PC-3 (cell line): Measurements from ENCODE around the gene PXMP4. TPM values are rescaled to one million over a fixed set of nuclear protein-coding genes. Genes with fewer than 3 reads are reported as not detected.

Experiments
- ATAC-seq: fragments of 200-7000 bp; cut with Tn5 transposase; 2 replicates; pipeline ENCODE4 v1.9.1; 2020; ENCODE audit warnings: mild to moderate bottlenecking, moderate library complexity
- Bru-seq: library from RNA; stranded (reverse); fragments of 400-500 nt; gene quantifications from one replicate; lab custom pipeline; 2021; lab: Mats Ljungman, UMichigan
- BruChase-seq, 2 experiments: library from RNA; stranded (reverse); fragments of 400-500 nt; gene quantifications; one replicate each; lab custom pipeline; 2021; lab: Mats Ljungman, UMichigan
- BruUV-seq: library from RNA; stranded (reverse); fragments of 400-500 nt; replicated peaks from 2 replicates; lab custom pipeline; 2021; lab: Mats Ljungman, UMichigan
- CTCF ChIA-PET: fragments of 300-600 bp; sonication (Branson Sonifier 250); formaldehyde crosslinking; loops from one replicate; lab custom pipeline; 2022; ENCODE audit warnings: antibody characterized with exemption; lab: Charles Lee
- POLR2A ChIA-PET: fragments of 300-600 bp; sonication (Branson Sonifier 250); formaldehyde crosslinking; loops from one replicate; lab custom pipeline; 2022; ENCODE audit warnings: antibody characterized with exemption; ENCODE audit not compliant: unreplicated experiment; lab: Charles Lee
- DNase-seq: peaks from one replicate; pipeline ENCODE4 v3.0.0-alpha.2; 2015
- H2AFZ ChIP-seq: fragments of 300-600 bp; sonication (generic); 2 replicates; pipeline ENCODE4 v1.6.0; 2016; ENCODE audit warnings: antibody characterized with exemption, low read length
- H3F3A ChIP-seq: fragments of 300-600 bp; sonication (generic); one replicate; pipeline ENCODE4 v1.6.0; 2017; ENCODE audit warnings: antibody characterized with exemption, low read length, control low read depth, mild to moderate bottlenecking; ENCODE audit not compliant: unreplicated experiment
- H3K27ac ChIP-seq: fragments of 300-600 bp; sonication (generic); 2 replicates; pipeline ENCODE4 v1.5.1; 2016; ENCODE audit warnings: mild to moderate bottlenecking, low read length
- H3K27me3 ChIP-seq: fragments of 300-600 bp; sonication (generic); 2 replicates; pipeline ENCODE4 v1.6.1; 2016; ENCODE audit warnings: low read length, mixed read lengths
- H3K36me3 ChIP-seq: fragments of 300-600 bp; sonication (generic); 2 replicates; pipeline ENCODE4 v1.6.1; 2016; ENCODE audit warnings: low read depth, mixed run types, low read length, mixed read lengths
- H3K4me1 ChIP-seq: fragments of 300-600 bp; sonication (generic); 2 replicates; pipeline ENCODE4 v1.5.1; 2016; ENCODE audit warnings: low read length; ENCODE audit not compliant: insufficient read depth
- H3K4me2 ChIP-seq: fragments of 300-600 bp; sonication (generic); 2 replicates; pipeline ENCODE4 v1.6.0; 2016; ENCODE audit warnings: low read length
- H3K4me3 ChIP-seq: fragments of 300-600 bp; sonication (generic); 2 replicates; pipeline ENCODE4 v1.5.1; 2016; ENCODE audit warnings: mild to moderate bottlenecking, low read length, mixed read lengths
- H3K79me2 ChIP-seq: fragments of 300-600 bp; sonication (generic); 2 replicates; pipeline ENCODE4 v1.6.1; 2017; ENCODE audit warnings: low read length, mixed read lengths
- H3K9ac ChIP-seq: fragments of 300-600 bp; sonication (generic); 2 replicates; pipeline ENCODE4 v1.6.0; 2016; ENCODE audit warnings: mild to moderate bottlenecking, low read length
- H3K9me2 ChIP-seq: fragments of 300-600 bp; sonication (generic); replicated peaks from 2 replicates; pipeline ENCODE4 v1.6.1; 2016; ENCODE audit warnings: mixed run types, low read length, mixed read lengths
- H3K9me3 ChIP-seq: fragments of 300-600 bp; sonication (generic); 2 replicates; pipeline ENCODE4 v1.6.1; 2016; ENCODE audit warnings: low read length, mixed read lengths
- H4K20me1 ChIP-seq: fragments of 300-600 bp; sonication (generic); 2 replicates; pipeline ENCODE4 v1.6.1; 2016; ENCODE audit warnings: low read length, mixed read lengths
- EZH2 ChIP-seq: fragments of 300-600 bp; sonication (generic); IDR thresholded peaks from one replicate; pipeline ENCODE4 v1.6.1; 2017; ENCODE audit warnings: antibody characterized with exemption, mild to moderate bottlenecking, low read length; ENCODE audit not compliant: unreplicated experiment
- EZH2phosphoT487 ChIP-seq: fragments of 300-600 bp; sonication (generic); IDR thresholded peaks from 2 replicates; pipeline ENCODE4 v1.6.1; 2018; ENCODE audit warnings: mild to moderate bottlenecking, antibody characterized with exemption, low read length, borderline replicate concordance
- intact Hi-C: fragments of 100-400 bp; cut with micrococcal nuclease; formaldehyde crosslinking; loops from 2 replicates; pipeline ENCODE4 v1.9.0; 2023
- long read RNA-seq: library from polyadenylated mRNA; unstranded; transcript quantifications from one replicate; pipeline ENCODE4 v2.0.0, GENCODE V29; 2021; ENCODE audit not compliant: unreplicated experiment
- total RNA-seq: library from RNA; depleted of rRNA; stranded (reverse); fragments of >200 nt; gene quantifications from 2 replicates; pipeline ENCODE4 v1.2.3, GENCODE V29; 2014; rRNA removed
- TF ChIP-seq, protein P1 (sequence below): fragments of 300-600 bp; sonication (generic); conservative IDR thresholded peaks from 2 replicates; pipeline ENCODE4 v1.5.1; 2017; ENCODE audit warnings: antibody characterized with exemption, low read depth, mild to moderate bottlenecking, low read length

Gene PXMP4, protein sequence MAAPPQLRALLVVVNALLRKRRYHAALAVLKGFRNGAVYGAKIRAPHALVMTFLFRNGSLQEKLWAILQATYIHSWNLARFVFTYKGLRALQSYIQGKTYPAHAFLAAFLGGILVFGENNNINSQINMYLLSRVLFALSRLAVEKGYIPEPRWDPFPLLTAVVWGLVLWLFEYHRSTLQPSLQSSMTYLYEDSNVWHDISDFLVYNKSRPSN
- not detected in 2 replicates for total RNA-seq
- Bru-seq, nascent RNA = not detected
- percentile 10 among the genes with signal in this experiment for BruChase-seq, experiment 1, labeled RNA remaining after a 6-hour chase
- percentile 4 among the genes with signal in this experiment for BruChase-seq, experiment 2, labeled RNA remaining after a 2-hour chase
- long read RNA-seq = 0 reads

DNA sequence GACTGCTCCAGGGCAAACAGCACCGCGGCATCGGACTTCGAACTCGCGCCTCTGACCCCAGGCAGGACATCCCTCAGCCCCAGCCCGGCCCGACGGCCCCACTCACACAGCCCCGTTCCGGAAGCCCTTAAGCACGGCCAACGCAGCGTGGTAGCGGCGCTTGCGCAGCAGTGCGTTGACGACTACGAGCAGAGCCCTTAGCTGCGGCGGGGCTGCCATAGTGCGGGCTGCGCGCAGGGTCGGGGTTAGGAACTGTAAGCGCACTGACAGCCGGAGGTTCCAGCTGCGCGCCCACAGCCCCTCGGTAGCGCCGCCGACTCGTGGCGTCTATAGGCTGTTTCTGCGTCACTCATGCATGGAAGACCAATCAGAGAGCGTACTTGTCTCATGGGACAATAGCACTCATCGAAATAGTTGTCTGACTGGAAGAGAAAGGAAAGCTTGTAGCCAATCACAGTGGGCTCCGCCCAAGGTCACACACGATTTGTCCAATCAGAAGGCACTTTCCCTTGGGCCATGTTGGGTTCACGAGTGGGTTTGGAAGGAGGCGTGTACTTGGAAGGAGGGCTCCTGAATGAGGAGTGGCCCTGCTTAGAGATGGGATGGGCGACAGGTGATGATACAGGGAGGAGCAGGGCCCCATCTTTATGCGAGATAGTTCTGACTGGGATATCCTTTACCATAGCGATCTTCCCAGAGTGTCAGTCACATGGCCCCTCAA, at the start of gene PXMP4:
TSS of gene PXMP4 (minus strand) at position 322 of the 721 bp plus-strand sequence. CDS start at position 219, 103 bp downstream.
- TF ChIP-seq, protein P1, sequence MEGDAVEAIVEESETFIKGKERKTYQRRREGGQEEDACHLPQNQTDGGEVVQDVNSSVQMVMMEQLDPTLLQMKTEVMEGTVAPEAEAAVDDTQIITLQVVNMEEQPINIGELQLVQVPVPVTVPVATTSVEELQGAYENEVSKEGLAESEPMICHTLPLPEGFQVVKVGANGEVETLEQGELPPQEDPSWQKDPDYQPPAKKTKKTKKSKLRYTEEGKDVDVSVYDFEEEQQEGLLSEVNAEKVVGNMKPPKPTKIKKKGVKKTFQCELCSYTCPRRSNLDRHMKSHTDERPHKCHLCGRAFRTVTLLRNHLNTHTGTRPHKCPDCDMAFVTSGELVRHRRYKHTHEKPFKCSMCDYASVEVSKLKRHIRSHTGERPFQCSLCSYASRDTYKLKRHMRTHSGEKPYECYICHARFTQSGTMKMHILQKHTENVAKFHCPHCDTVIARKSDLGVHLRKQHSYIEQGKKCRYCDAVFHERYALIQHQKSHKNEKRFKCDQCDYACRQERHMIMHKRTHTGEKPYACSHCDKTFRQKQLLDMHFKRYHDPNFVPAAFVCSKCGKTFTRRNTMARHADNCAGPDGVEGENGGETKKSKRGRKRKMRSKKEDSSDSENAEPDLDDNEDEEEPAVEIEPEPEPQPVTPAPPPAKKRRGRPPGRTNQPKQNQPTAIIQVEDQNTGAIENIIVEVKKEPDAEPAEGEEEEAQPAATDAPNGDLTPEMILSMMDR = no peak
- TF ChIP-seq EZH2 (no peak), EZH2phosphoT487 (no peak)
- Histone ChIP-seq H3K79me2 (no peaks in the 10 kb centered on the region), H2AFZ (no peak within 1 kb of the TSS), H3F3A (no peaks in the 10 kb centered on the region), H3K27ac (no peak within 1 kb of the TSS), H3K36me3 (no peaks in the 10 kb centered on the region), H3K4me3 (no peak within 1 kb of the TSS), H3K27me3 (no peaks in the 10 kb centered on the region), H3K9ac (no peak within 1 kb of the TSS), H3K4me2 (no peak within 1 kb of the TSS), H3K9me3 (no peaks in the 10 kb centered on the region), H3K9me2 (no peaks in the 10 kb centered on the region), H3K4me1 (no peaks in the 10 kb centered on the region), H4K20me1 (no peaks in the 10 kb centered on the region)
- POLR2A ChIA-PET = no interaction called here
- DNase-seq (no peak), ATAC-seq (no peak)
- CTCF ChIA-PET = no interaction called here
- intact Hi-C loops = no loop called here
- no TSS peak for BruUV-seq

GRCh38 chr20:33769043-33769442, 48.9 kb upstream of the PXMP4 start:
- POLR2A ChIA-PET = no interaction called here
- H3K27me3 ChIP-seq = no peaks in the 10 kb centered on the region
- H3K4me1 ChIP-seq = no peaks in the 10 kb centered on the region
- TF ChIP-seq EZH2 (no peak), EZH2phosphoT487 (no peak)
- TF ChIP-seq, protein P1 = no peak
- H4K20me1 ChIP-seq = no peaks in the 10 kb centered on the region
- no TSS peak for BruUV-seq
- no peak overlapping the region for H3K9ac ChIP-seq
- ATAC-seq (no peak), DNase-seq (no peak)
- intact Hi-C loops = no loop called here
- H3K4me2 ChIP-seq = no peak overlapping the region
- H3K4me3 ChIP-seq = no peak overlapping the region
- no peaks in the 10 kb centered on the region for H3F3A ChIP-seq
- CTCF ChIA-PET = no interaction called here
- H3K9me3 ChIP-seq = no peaks in the 10 kb centered on the region
- H2AFZ ChIP-seq = no peak overlapping the region
- no peaks in the 10 kb centered on the region for H3K79me2 ChIP-seq
- no peaks in the 10 kb centered on the region for H3K9me2 ChIP-seq
- peaks cover 3% of the 10 kb centered on the region; the same call in 1 of the 2 replicates for H3K36me3 ChIP-seq
- no peak overlapping the region for H3K27ac ChIP-seq

DNA sequence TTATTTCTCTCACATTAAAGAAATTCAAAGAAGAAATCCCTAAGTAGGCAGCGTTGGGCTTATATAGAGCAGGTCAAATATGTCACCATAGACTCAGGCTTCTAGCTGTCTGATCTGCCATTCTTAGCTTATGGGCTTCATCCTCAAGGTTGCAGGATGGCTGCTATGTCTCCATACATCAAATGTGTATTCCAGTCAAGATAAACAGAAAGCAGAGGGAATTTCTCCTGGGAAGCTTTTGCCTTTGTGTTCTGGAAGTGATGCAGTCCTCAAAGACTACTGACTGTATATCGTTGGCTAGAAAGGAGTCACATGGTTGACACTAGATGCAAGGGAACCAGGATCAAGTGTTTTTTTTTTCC, 47.6 kb upstream of the PXMP4 start:
- no peak overlapping the region for H3K4me3 ChIP-seq
- H3K27ac ChIP-seq = no peak overlapping the region
- no peaks in the 10 kb centered on the region for H3K27me3 ChIP-seq
- intact Hi-C loops = no loop called here
- CTCF ChIA-PET = no interaction called here
- H3K79me2 ChIP-seq = no peaks in the 10 kb centered on the region
- no peaks in the 10 kb centered on the region for H3F3A ChIP-seq
- no peak overlapping the region for H2AFZ ChIP-seq
- TF ChIP-seq, protein P1 = no peak
- TF ChIP-seq EZH2 = no peak
- no peak for TF ChIP-seq EZH2phosphoT487
- no peak for DNase-seq
- no peaks in the 10 kb centered on the region for H3K4me1 ChIP-seq
- H3K9ac ChIP-seq = no peak overlapping the region
- BruUV-seq = no TSS peak
- POLR2A ChIA-PET = no interaction called here
- H3K36me3 ChIP-seq = no peaks in the 10 kb centered on the region
- no peaks in the 10 kb centered on the region for H3K9me2 ChIP-seq
- H4K20me1 ChIP-seq = no peaks in the 10 kb centered on the region
- H3K9me3 ChIP-seq = no peaks in the 10 kb centered on the region
- no peak overlapping the region for H3K4me2 ChIP-seq
- no peak for ATAC-seq
